ENCODE data around the gene PTPRE. TPM values are rescaled to one million over a fixed set of nuclear protein-coding genes. Genes with fewer than 3 reads are reported as not detected.

PTPRE gene
- total RNA-seq, 1 experiment from 2014 or later, result 7.9 TPM

DNA sequence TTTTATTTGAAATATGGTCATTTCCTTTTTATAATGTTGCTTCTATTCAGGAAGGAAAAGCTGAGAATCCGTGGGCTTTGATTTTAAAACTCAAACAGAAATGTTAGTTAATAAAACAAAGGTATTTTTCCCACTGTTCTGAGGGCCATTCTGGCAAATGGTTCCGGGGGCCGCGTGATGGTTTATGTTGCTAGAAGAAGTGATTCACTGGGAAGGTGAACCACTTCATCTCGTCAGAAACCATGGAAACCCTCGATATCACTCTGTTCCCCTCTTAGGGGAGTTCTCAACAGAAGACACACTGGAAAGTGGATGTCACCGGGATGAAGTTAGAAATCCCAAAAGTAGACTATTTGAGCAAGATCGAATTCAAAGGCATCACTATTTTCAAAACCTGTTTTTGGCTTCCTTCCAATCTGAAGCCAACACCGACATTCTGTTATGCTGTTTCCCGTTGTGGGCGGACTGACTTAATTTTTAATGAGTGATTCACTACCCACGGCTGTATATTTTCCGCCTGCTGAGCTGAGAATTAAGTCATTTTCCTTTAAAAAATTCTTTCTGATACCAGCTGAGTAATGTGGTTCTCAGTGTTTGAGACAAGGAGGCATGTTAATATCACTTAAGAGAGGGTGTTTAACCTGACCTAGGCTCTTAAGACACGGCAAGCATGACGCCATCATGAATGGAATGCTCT is 84.1 kb downstream of the PTPRE start:
- Histone ChIP-seq H3F3A (ENCODE audit: insufficient read depth, low read depth) (peaks cover 15% of the 10 kb centered on the region), H2AFZ (no peak overlapping the region), H3K36me3 (ENCODE audit: low read depth) (no peaks in the 10 kb centered on the region), H3K4me3 (peak overlapping the region; percentile 30; the same call in 1 of the 2 replicates), H3K27ac (peak overlapping the region; percentile 90), H4K20me1 (ENCODE audit: insufficient read depth) (no peaks in the 10 kb centered on the region), H3K79me2 (ENCODE audit: low read depth) (no peaks in the 10 kb centered on the region), H3K4me1 (replicated peaks; ENCODE audit: insufficient read depth) (peaks cover 44% of the 10 kb centered on the region), H3K9me2 (ENCODE audit: insufficient read depth) (no peaks in the 10 kb centered on the region), H3K27me3 (ENCODE audit: insufficient read depth, low read depth) (no peaks in the 10 kb centered on the region), H3K4me2 (peak overlapping the region; percentile 71), H3K9me3 (ENCODE audit: insufficient read depth, low read depth) (no peaks in the 10 kb centered on the region)
- peak; percentile 25 to 87 for DNase-seq
- no peak for TF ChIP-seq EZH2 (IDR thresholded peaks at IDR 0.05; ENCODE audit: low read depth)
- TF ChIP-seq CTCF (conservative IDR thresholded peaks at IDR 0.05), result no peak
- intact Hi-C loops (cut with micrococcal nuclease; ENCODE audit: unreplicated experiment), result loop anchor here (1.0 to 5.0 kb wide), 3 partner anchors 46 to 83 kb away; no protein-coding TSS in a partner anchor
- POLR2A ChIA-PET (ENCODE audit: unreplicated experiment), result interaction anchor here (0.6 kb wide), 1 partner anchor 32 kb away, joined by 5 read pairs; no protein-coding TSS in a partner anchor
- BruUV-seq (replicated peaks), result no TSS peak
- CTCF ChIA-PET, result interaction anchor here (0.7 kb wide), 1 partner anchor 21 kb away, joined by 3 read pairs; no protein-coding TSS in a partner anchor

DNA sequence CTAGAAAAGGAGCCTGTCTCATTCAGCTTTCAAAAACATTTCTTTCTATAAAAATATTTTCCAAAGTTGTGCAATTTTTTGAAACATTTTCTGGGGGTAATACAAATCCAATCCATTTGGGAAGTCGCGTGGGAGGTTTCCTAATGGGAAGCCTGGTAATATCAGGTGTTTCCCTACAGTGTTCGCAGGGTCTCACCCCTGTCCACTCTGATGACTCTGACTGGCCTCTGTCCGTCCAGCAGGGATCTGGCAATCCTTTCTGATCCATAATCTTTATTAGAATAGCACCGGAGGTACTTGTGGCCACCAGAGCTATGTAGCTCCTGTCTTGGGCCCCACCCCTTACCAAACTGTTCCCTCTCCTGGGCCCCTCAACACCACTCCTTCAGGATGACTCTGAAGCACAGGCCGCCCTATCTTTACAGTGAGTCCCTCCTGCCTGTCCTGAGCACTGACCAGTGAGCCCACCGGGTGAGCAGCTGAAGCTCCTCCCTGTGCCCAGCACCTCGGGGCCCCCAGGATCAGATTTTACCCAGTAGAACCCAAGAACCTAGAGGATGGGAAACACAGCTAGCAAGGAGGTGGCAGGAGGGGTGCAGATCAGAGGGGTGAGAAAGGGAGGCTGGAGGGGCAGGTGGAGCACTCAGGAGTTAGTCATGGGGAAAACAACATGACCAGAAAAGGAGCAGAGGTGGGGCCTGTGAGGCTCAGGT is 84.8 kb downstream of the PTPRE start:
- no peaks in the 10 kb centered on the region for H3K27me3 ChIP-seq (ENCODE audit: insufficient read depth, low read depth)
- H3K36me3 ChIP-seq (ENCODE audit: low read depth), result no peaks in the 10 kb centered on the region
- H4K20me1 ChIP-seq (ENCODE audit: insufficient read depth), result no peaks in the 10 kb centered on the region
- intact Hi-C loops (cut with micrococcal nuclease; ENCODE audit: unreplicated experiment), result loop anchor here (1.0 to 5.0 kb wide), 3 partner anchors 46 to 83 kb away; no protein-coding TSS in a partner anchor
- H3K9me2 ChIP-seq (ENCODE audit: insufficient read depth), result no peaks in the 10 kb centered on the region
- H3K4me1 ChIP-seq (replicated peaks; ENCODE audit: insufficient read depth), result peaks cover 44% of the 10 kb centered on the region
- no peaks in the 10 kb centered on the region for H3K79me2 ChIP-seq (ENCODE audit: low read depth)
- peak overlapping the region; percentile 90 for H3K27ac ChIP-seq
- DNase-seq, result no peak
- TF ChIP-seq CTCF (conservative IDR thresholded peaks at IDR 0.05) (no peak), EZH2 (IDR thresholded peaks at IDR 0.05; ENCODE audit: low read depth) (no peak)
- H3K9me3 ChIP-seq (ENCODE audit: insufficient read depth, low read depth), result no peaks in the 10 kb centered on the region
- no peak overlapping the region for H2AFZ ChIP-seq
- H3K4me2 ChIP-seq, result peak overlapping the region; percentile 71
- H3F3A ChIP-seq (ENCODE audit: insufficient read depth, low read depth), result peaks cover 15% of the 10 kb centered on the region
- ChIA-PET CTCF (interaction anchor here (0.6 kb wide), 1 partner anchor 12 kb away, joined by 3 read pairs; no protein-coding TSS in a partner anchor), POLR2A (ENCODE audit: unreplicated experiment) (interaction anchor here (0.6 kb wide), 1 partner anchor 33 kb away, joined by 5 read pairs; no protein-coding TSS in a partner anchor)
- BruUV-seq (replicated peaks), result no TSS peak
- H3K4me3 ChIP-seq, result peak overlapping the region; percentile 30; the same call in 1 of the 2 replicates

- CTCF ChIA-PET, result interaction anchor here (0.6 kb wide), 1 partner anchor 11 kb away, joined by 3 read pairs; no protein-coding TSS in a partner anchor
- no peaks in the 10 kb centered on the region for H3K79me2 ChIP-seq (ENCODE audit: low read depth)
- H3F3A ChIP-seq (ENCODE audit: insufficient read depth, low read depth), result peaks cover 15% of the 10 kb centered on the region
- no peak overlapping the region for H3K4me3 ChIP-seq
- H3K9me2 ChIP-seq (ENCODE audit: insufficient read depth), result no peaks in the 10 kb centered on the region
- H3K4me2 ChIP-seq, result peak overlapping the region; percentile 71
- H4K20me1 ChIP-seq (ENCODE audit: insufficient read depth), result no peaks in the 10 kb centered on the region
- H3K4me1 ChIP-seq (replicated peaks; ENCODE audit: insufficient read depth), result peaks cover 44% of the 10 kb centered on the region
- POLR2A ChIA-PET (ENCODE audit: unreplicated experiment), result no interaction called here
- no peaks in the 10 kb centered on the region for H3K27me3 ChIP-seq (ENCODE audit: insufficient read depth, low read depth)
- no TSS peak for BruUV-seq (replicated peaks)
- intact Hi-C loops (cut with micrococcal nuclease; ENCODE audit: unreplicated experiment), result loop anchor here (5.0 kb wide), 1 partner anchor 70 kb away; no protein-coding TSS in a partner anchor
- TF ChIP-seq CTCF (conservative IDR thresholded peaks at IDR 0.05), result no peak
- TF ChIP-seq EZH2 (IDR thresholded peaks at IDR 0.05; ENCODE audit: low read depth), result no peak
- peak overlapping the region; percentile 90 for H3K27ac ChIP-seq
- DNase-seq, result no peak
- H2AFZ ChIP-seq, result no peak overlapping the region
- no peaks in the 10 kb centered on the region for H3K36me3 ChIP-seq (ENCODE audit: low read depth)
- no peaks in the 10 kb centered on the region for H3K9me3 ChIP-seq (ENCODE audit: insufficient read depth, low read depth)
These were observed 85.5 kb downstream of the PTPRE start for GRCh38 chr10:127992376-127992775.
